Measurements from ENCODE around the gene NDUFB2. TPM values are rescaled to one million over a fixed set of nuclear protein-coding genes. Genes with fewer than 3 reads are reported as not detected.
"Not testable (repeated sequence)": the region's sequence is repeated elsewhere in the genome, so short reads cannot be mapped to it uniquely, and the experiment has no call there.

The NDUFB2 gene
- total RNA-seq, 1 donor from 2014 or later = 682 TPM

- H3K27ac ChIP-seq (replicated peaks) = no peak overlapping the region
- H3K4me1 ChIP-seq = no peaks in the 10 kb centered on the region
- DNase-seq = no peak
- intact Hi-C loops (cut with micrococcal nuclease) = no loop called here
- H3K9me3 ChIP-seq (replicated peaks) = no peaks in the 10 kb centered on the region
- peaks cover 36% of the 10 kb centered on the region for H3K36me3 ChIP-seq
- TF ChIP-seq CTCF (IDR thresholded peaks at IDR 0.05; ENCODE audit: borderline replicate concordance) = no peak
- no peak overlapping the region for H3K4me3 ChIP-seq
- H3K27me3 ChIP-seq (ENCODE audit: low read depth) = no peaks in the 10 kb centered on the region
Observed at GRCh38 chr7:140686921-140687320, 9.6 kb upstream of the NDUFB2 start.

GRCh38 chr7:140688341-140688740, 8.2 kb upstream of the NDUFB2 start:
- no peak for DNase-seq
- intact Hi-C loops (cut with micrococcal nuclease) = no loop called here
- Histone ChIP-seq H3K27ac (replicated peaks) (no peak overlapping the region), H3K27me3 (ENCODE audit: low read depth) (no peaks in the 10 kb centered on the region), H3K4me3 (no peak overlapping the region), H3K9me3 (replicated peaks) (no peaks in the 10 kb centered on the region), H3K4me1 (no peaks in the 10 kb centered on the region), H3K36me3 (peaks cover 41% of the 10 kb centered on the region)
- no peak for TF ChIP-seq CTCF (IDR thresholded peaks at IDR 0.05; ENCODE audit: borderline replicate concordance)

- H3K27me3 ChIP-seq (ENCODE audit: low read depth) = no peaks in the 10 kb centered on the region
- no peak for DNase-seq
- no peak overlapping the region for H3K27ac ChIP-seq (replicated peaks)
- intact Hi-C loops (cut with micrococcal nuclease) = no loop called here
- TF ChIP-seq CTCF (IDR thresholded peaks at IDR 0.05; ENCODE audit: borderline replicate concordance) = no peak
- peaks cover 41% of the 10 kb centered on the region for H3K36me3 ChIP-seq
- no peaks in the 10 kb centered on the region for H3K9me3 ChIP-seq (replicated peaks)
- H3K4me3 ChIP-seq = no peak overlapping the region
- no peaks in the 10 kb centered on the region for H3K4me1 ChIP-seq
Observed at GRCh38 chr7:140689199-140690152, 7.0 kb upstream of the NDUFB2 start.

GRCh38 chr7:140691376-140692045, 5.0 kb upstream of the NDUFB2 start:
- peaks cover 41% of the 10 kb centered on the region for H3K36me3 ChIP-seq
- intact Hi-C loops (cut with micrococcal nuclease) = no loop called here

GRCh38 chr7:140693849-140694248, 2.7 kb upstream of the NDUFB2 start:
- H3K27me3 ChIP-seq (ENCODE audit: low read depth); intact Hi-C loops (cut with micrococcal nuclease); DNase-seq; H3K27ac ChIP-seq (replicated peaks); H3K9me3 ChIP-seq (replicated peaks); H3K4me3 ChIP-seq: not testable (repeated sequence)
- Histone ChIP-seq H3K36me3 (peaks cover 25% of the 10 kb centered on the region), H3K4me1 (peaks cover 29% of the 10 kb centered on the region)

More at GRCh38 chr7:140691376-140692045, 5.0 kb upstream of the NDUFB2 start:
- Histone ChIP-seq H3K27me3 (ENCODE audit: low read depth) (no peaks in the 10 kb centered on the region), H3K9me3 (replicated peaks) (no peaks in the 10 kb centered on the region), H3K4me3 (no peak overlapping the region), H3K27ac (replicated peaks) (no peak overlapping the region), H3K4me1 (peaks cover 6% of the 10 kb centered on the region)
- no peak for TF ChIP-seq CTCF (IDR thresholded peaks at IDR 0.05; ENCODE audit: borderline replicate concordance)
- DNase-seq = no peak

GRCh38 chr7:140694592-140694991, 1.9 kb upstream of the NDUFB2 start:
- DNase-seq = no peak
- Histone ChIP-seq H3K27ac (replicated peaks) (no peak overlapping the region), H3K9me3 (replicated peaks) (no peaks in the 10 kb centered on the region), H3K4me3 (no peak overlapping the region), H3K4me1 (peaks cover 35% of the 10 kb centered on the region), H3K27me3 (ENCODE audit: low read depth) (no peaks in the 10 kb centered on the region), H3K36me3 (peaks cover 18% of the 10 kb centered on the region)
- no peak for TF ChIP-seq CTCF (IDR thresholded peaks at IDR 0.05; ENCODE audit: borderline replicate concordance)
- intact Hi-C loops (cut with micrococcal nuclease) = no loop called here
